Measurements from ENCODE around the gene STK38.

The STK38 gene

GRCh38 chr6:36548401-36548743 is 1.1 kb upstream of the STK38 start:
- DNase-seq (ENCODE audit: insufficient read length, low spot score) (no peak), FAIRE-seq (no peak)
- TF ChIP-seq SPI1 (IDR thresholded peaks at IDR 0.05; ENCODE audit: low read depth, low read length) (no peak), POLR2AphosphoS5 (IDR thresholded peaks at IDR 0.05; ENCODE audit: low read depth, low read length) (no peak), TAF1 (IDR thresholded peaks at IDR 0.05; ENCODE audit: low read depth, low read length) (no peak), PAX5 (IDR thresholded peaks at IDR 0.05; ENCODE audit: insufficient read depth, low read length, severe bottlenecking) (no peak), POLR2A (IDR thresholded peaks at IDR 0.05; ENCODE audit: low read depth, low read length) (no peak), POU2F2 (IDR thresholded peaks at IDR 0.05; ENCODE audit: low read depth, low read length) (no peak)

- no peak for DNase-seq (ENCODE audit: insufficient read length, low spot score)
- no peak for FAIRE-seq
- TF ChIP-seq POLR2AphosphoS5 (IDR thresholded peaks at IDR 0.05; ENCODE audit: low read depth, low read length) (no peak), PAX5 (IDR thresholded peaks at IDR 0.05; ENCODE audit: insufficient read depth, low read length, severe bottlenecking) (no peak), SPI1 (IDR thresholded peaks at IDR 0.05; ENCODE audit: low read depth, low read length) (no peak), TAF1 (IDR thresholded peaks at IDR 0.05; ENCODE audit: low read depth, low read length) (no peak; the same call in 1 of the 2 replicates), POU2F2 (IDR thresholded peaks at IDR 0.05; ENCODE audit: low read depth, low read length) (no peak), POLR2A (IDR thresholded peaks at IDR 0.05; ENCODE audit: low read depth, low read length) (no peak)
These were observed 544 bp upstream of the STK38 start for GRCh38 chr6:36547646-36548400.

GRCh38 chr6:36546308-36546919 is 865 bp downstream of the STK38 start:
- TF ChIP-seq POLR2AphosphoS5 (IDR thresholded peaks at IDR 0.05; ENCODE audit: low read depth, low read length): no peak
- no peak for TF ChIP-seq POU2F2 (IDR thresholded peaks at IDR 0.05; ENCODE audit: low read depth, low read length)
- TF ChIP-seq SPI1 (IDR thresholded peaks at IDR 0.05; ENCODE audit: low read depth, low read length): no peak
- TF ChIP-seq TAF1 (IDR thresholded peaks at IDR 0.05; ENCODE audit: low read depth, low read length): 0 out of 2 replicates have a peak, but pooled peaks have one; percentile 8
- DNase-seq (ENCODE audit: insufficient read length, low spot score) (no peak), FAIRE-seq (no peak)

GRCh38 chr6:36545767-36546307 is 1.4 kb downstream of the STK38 start:
- FAIRE-seq: no peak
- TF ChIP-seq SPI1 (IDR thresholded peaks at IDR 0.05; ENCODE audit: low read depth, low read length) (no peak), TAF1 (IDR thresholded peaks at IDR 0.05; ENCODE audit: low read depth, low read length) (no peak)
- no peak for DNase-seq (ENCODE audit: insufficient read length, low spot score)

- FAIRE-seq (no peak), DNase-seq (ENCODE audit: insufficient read length, low spot score) (no peak)
- TF ChIP-seq TAF1 (IDR thresholded peaks at IDR 0.05; ENCODE audit: low read depth, low read length): no peak
- no peak for TF ChIP-seq SPI1 (IDR thresholded peaks at IDR 0.05; ENCODE audit: low read depth, low read length)
- no peak for TF ChIP-seq POLR2AphosphoS5 (IDR thresholded peaks at IDR 0.05; ENCODE audit: low read depth, low read length)
- TF ChIP-seq POLR2A (IDR thresholded peaks at IDR 0.05; ENCODE audit: low read depth, low read length): no peak
- no peak for TF ChIP-seq PAX5 (IDR thresholded peaks at IDR 0.05; ENCODE audit: insufficient read depth, low read length, severe bottlenecking)
- no peak for TF ChIP-seq POU2F2 (IDR thresholded peaks at IDR 0.05; ENCODE audit: low read depth, low read length)
These were observed 3.1 kb downstream of the STK38 start for GRCh38 chr6:36544228-36544627.

GRCh38 chr6:36542041-36542440 is 5.2 kb downstream of the STK38 start:
- no peak for FAIRE-seq
- TF ChIP-seq PAX5 (IDR thresholded peaks at IDR 0.05; ENCODE audit: insufficient read depth, low read length, severe bottlenecking): no peak
- TF ChIP-seq TAF1 (IDR thresholded peaks at IDR 0.05; ENCODE audit: low read depth, low read length): no peak
- no peak for TF ChIP-seq POLR2A (IDR thresholded peaks at IDR 0.05; ENCODE audit: low read depth, low read length)
- TF ChIP-seq POLR2AphosphoS5 (IDR thresholded peaks at IDR 0.05; ENCODE audit: low read depth, low read length): no peak
- no peak for TF ChIP-seq POU2F2 (IDR thresholded peaks at IDR 0.05; ENCODE audit: low read depth, low read length)
- TF ChIP-seq SPI1 (IDR thresholded peaks at IDR 0.05; ENCODE audit: low read depth, low read length): no peak
- no peak for DNase-seq (ENCODE audit: insufficient read length, low spot score)

- FAIRE-seq (no peak), DNase-seq (ENCODE audit: insufficient read length, low spot score) (no peak)
- TF ChIP-seq POLR2AphosphoS5 (IDR thresholded peaks at IDR 0.05; ENCODE audit: low read depth, low read length): no peak
- TF ChIP-seq TAF1 (IDR thresholded peaks at IDR 0.05; ENCODE audit: low read depth, low read length): no peak
- TF ChIP-seq POLR2A (IDR thresholded peaks at IDR 0.05; ENCODE audit: low read depth, low read length): no peak
- no peak for TF ChIP-seq SPI1 (IDR thresholded peaks at IDR 0.05; ENCODE audit: low read depth, low read length)
- no peak for TF ChIP-seq PAX5 (IDR thresholded peaks at IDR 0.05; ENCODE audit: insufficient read depth, low read length, severe bottlenecking)
- no peak for TF ChIP-seq POU2F2 (IDR thresholded peaks at IDR 0.05; ENCODE audit: low read depth, low read length)
These were observed 7.3 kb downstream of the STK38 start for GRCh38 chr6:36539814-36540568.

GRCh38 chr6:36536873-36537547 is 10.3 kb downstream of the STK38 start:
- DNase-seq (ENCODE audit: insufficient read length, low spot score) (no peak), FAIRE-seq (no peak)
- TF ChIP-seq SPI1 (IDR thresholded peaks at IDR 0.05; ENCODE audit: low read depth, low read length) (no peak), TAF1 (IDR thresholded peaks at IDR 0.05; ENCODE audit: low read depth, low read length) (no peak)

GRCh38 chr6:36533321-36533720 is 14.0 kb downstream of the STK38 start:
- DNase-seq (ENCODE audit: insufficient read length, low spot score): no peak
- FAIRE-seq: no peak
- TF ChIP-seq PAX5 (IDR thresholded peaks at IDR 0.05; ENCODE audit: insufficient read depth, low read length, severe bottlenecking) (no peak), POU2F2 (IDR thresholded peaks at IDR 0.05; ENCODE audit: low read depth, low read length) (no peak), POLR2A (IDR thresholded peaks at IDR 0.05; ENCODE audit: low read depth, low read length) (no peak), SPI1 (IDR thresholded peaks at IDR 0.05; ENCODE audit: low read depth, low read length) (no peak), TAF1 (IDR thresholded peaks at IDR 0.05; ENCODE audit: low read depth, low read length) (no peak), POLR2AphosphoS5 (IDR thresholded peaks at IDR 0.05; ENCODE audit: low read depth, low read length) (no peak)

All from GM12891 (cell line).